Endodermal cell (in vitro differentiated cells): ENCODE data around the gene COPZ1. TPM values are rescaled to one million over a fixed set of nuclear protein-coding genes. Genes with fewer than 3 reads are reported as not detected.
A peak's percentile ranks its signal among the peaks of the same experiment; 100 is the strongest.
"Not testable (repeated sequence)": the region's sequence is repeated elsewhere in the genome, so short reads cannot be mapped to it uniquely, and the experiment has no call there.

Source experiments
- DNase-seq: peaks from one replicate; pipeline ENCODE4 v3.0.0-alpha.2; 2017
- H3K27ac ChIP-seq: 2 replicates; pipeline ENCODE4 v1.5.1; 2013; ENCODE audit warnings: mild to moderate bottlenecking, low read depth, low read length, moderate library complexity
- H3K27me3 ChIP-seq: 2 replicates; pipeline ENCODE4 v1.6.1; 2013; ENCODE audit warnings: mild to moderate bottlenecking, low read length, moderate library complexity; ENCODE audit not compliant: insufficient read depth, control insufficient read depth, poor library complexity, severe bottlenecking
- H3K36me3 ChIP-seq: 2 replicates; pipeline ENCODE4 v1.7.0; 2013; ENCODE audit warnings: mild to moderate bottlenecking, low read length, moderate library complexity; ENCODE audit not compliant: control insufficient read depth, insufficient read depth
- H3K4me1 ChIP-seq: one replicate; pipeline ENCODE4 v1.7.0; 2013; ENCODE audit warnings: low read length; ENCODE audit not compliant: control insufficient read depth, insufficient read depth
- H3K4me3 ChIP-seq: 2 replicates; pipeline ENCODE4 v1.5.1; 2013; ENCODE audit warnings: mild to moderate bottlenecking, low read length, moderate library complexity
- H3K9ac ChIP-seq: 2 replicates; pipeline ENCODE4 v1.6.1; 2013; ENCODE audit warnings: mild to moderate bottlenecking, low read length, moderate library complexity; ENCODE audit not compliant: poor library complexity, severe bottlenecking; ENCODE audit errors: extremely low read depth
- H3K9me3 ChIP-seq: 2 replicates; pipeline ENCODE4 v1.6.1; 2013; ENCODE audit warnings: mild to moderate bottlenecking, low read length, moderate library complexity; ENCODE audit not compliant: control insufficient read depth
- H3K27ac Mint-ChIP-seq: 2 replicates; pipeline ENCODE4 v1.8.0; 2020; ENCODE audit warnings: mixed read lengths
- H3K27me3 Mint-ChIP-seq: 2 replicates; pipeline ENCODE4 v1.8.0; 2021; ENCODE audit warnings: mild to moderate bottlenecking, mixed read lengths; ENCODE audit not compliant: insufficient read depth
- H3K36me3 Mint-ChIP-seq: 2 replicates; pipeline ENCODE4 v1.8.0; 2020; ENCODE audit warnings: low read depth, mixed read lengths
- H3K4me1 Mint-ChIP-seq: 2 replicates; pipeline ENCODE4 v1.8.0; 2020; ENCODE audit warnings: mixed read lengths
- H3K4me3 Mint-ChIP-seq: 2 replicates; pipeline ENCODE4 v1.8.0; 2020; ENCODE audit warnings: mild to moderate bottlenecking, moderate library complexity, mixed read lengths
- H3K9me3 Mint-ChIP-seq: 2 replicates; pipeline ENCODE4 v1.8.0; 2020; ENCODE audit warnings: mild to moderate bottlenecking, mixed read lengths
- WGBS, 2 experiments: methylation state at CpG; one replicate each; pipeline versions ENCODE4 v1.1.5 to v1.1.7; 2013; ENCODE audit warnings: missing lambda C conversion rate in 2 of 2, mixed read lengths in 1 of 2; ENCODE audit not compliant: insufficient coverage in 1 of 2, insufficient read length in 1 of 2; 5-methylcytosine and 5-hydroxymethylcytosine counted together
- total RNA-seq, 2 donors: library from RNA; stranded (reverse); fragmentation: NEBNext Ultra II Directional in 1 of 2; extraction: Animal tissue kit (Norgen Biotek cat#: 25700) in 1 of 2; gene quantifications; 2 replicates in 1 of 2; 3 replicates in 1 of 2; pipeline ENCODE4 v1.2.1, GENCODE V29; 2021
- TF ChIP-seq, protein P1 (sequence below): fragments of 200-600 bp; sonication (generic); conservative IDR thresholded peaks from 2 replicates; pipeline ENCODE4 v1.5.0; 2021; ENCODE audit warnings: antibody characterized with exemption, mild to moderate bottlenecking

The COPZ1 gene
- total RNA-seq, 2 donors from 2014 or later = 153 to 183 TPM

DNA sequence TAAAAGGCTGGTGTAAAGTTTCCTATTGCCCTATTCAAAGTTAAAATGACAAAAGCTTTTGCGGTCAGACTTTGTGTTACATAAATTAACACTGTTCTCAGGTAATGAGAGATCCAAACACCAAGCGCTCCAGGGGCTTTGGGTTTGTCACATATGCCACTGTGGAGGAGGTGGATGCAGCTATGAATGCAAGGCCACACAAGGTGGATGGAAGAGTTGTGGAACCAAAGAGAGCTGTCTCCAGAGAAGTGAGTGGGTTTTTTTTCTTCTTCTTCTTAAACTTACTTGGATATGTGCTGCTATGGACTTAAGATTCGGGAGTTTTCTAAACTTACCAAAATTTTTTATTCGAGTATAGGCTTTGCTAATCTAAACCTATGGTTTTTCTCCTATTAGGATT, 43.2 kb upstream of the COPZ1 start:
- not testable (repeated sequence) for H3K36me3 Mint-ChIP-seq, H3K4me1 ChIP-seq, H3K9me3 ChIP-seq, H3K27ac Mint-ChIP-seq, H3K27me3 Mint-ChIP-seq, DNase-seq, H3K27me3 ChIP-seq, H3K9me3 Mint-ChIP-seq, H3K4me3 Mint-ChIP-seq
- H3K4me1 Mint-ChIP-seq = peaks cover 39% of the 10 kb centered on the region
- Histone ChIP-seq H3K9ac (peak overlapping the region; percentile 99), H3K27ac (peak overlapping the region; percentile 92), H3K36me3 (peaks cover 59% of the 10 kb centered on the region), H3K4me3 (peak overlapping the region; percentile 94)
- 9% methylated on average over 4 of the region's 4 CpGs; no CpG with 5 or more reads in 1 of the 2 experiments for WGBS, 2 experiments

DNA sequence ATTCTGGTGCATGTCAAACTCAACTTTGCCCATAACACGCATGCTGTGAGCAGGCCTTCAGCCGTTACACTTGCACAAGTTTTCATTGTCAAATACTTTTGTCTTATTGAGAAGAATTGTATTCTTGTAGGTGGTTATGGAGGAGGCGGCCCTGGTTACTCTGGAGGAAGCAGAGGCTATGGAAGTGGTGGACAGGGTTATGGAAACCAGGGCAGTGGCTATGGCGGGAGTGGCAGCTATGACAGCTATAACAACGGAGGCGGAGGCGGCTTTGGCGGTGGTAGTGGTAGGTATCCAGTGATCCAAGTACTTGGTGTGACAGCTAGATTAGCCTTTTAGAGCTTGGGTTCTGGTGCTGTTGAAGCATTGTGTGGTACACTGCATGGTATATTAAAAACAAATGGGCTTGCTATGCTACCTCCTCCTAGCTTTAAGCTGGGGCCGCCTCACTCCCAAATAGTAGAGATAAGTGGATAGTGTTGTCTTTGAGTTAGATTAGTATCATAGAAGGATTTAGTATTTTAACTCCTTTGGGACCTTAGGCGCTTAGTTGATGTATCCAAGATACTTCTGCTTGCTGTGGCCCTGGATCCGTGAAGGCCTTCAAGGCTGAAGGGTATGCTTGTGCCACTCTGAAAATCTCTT, 41.9 kb upstream of the COPZ1 start:
- no peaks in the 10 kb centered on the region for H3K36me3 Mint-ChIP-seq
- H3K27ac ChIP-seq = no peak overlapping the region
- peaks cover 71% of the 10 kb centered on the region for H3K36me3 ChIP-seq

DNA sequence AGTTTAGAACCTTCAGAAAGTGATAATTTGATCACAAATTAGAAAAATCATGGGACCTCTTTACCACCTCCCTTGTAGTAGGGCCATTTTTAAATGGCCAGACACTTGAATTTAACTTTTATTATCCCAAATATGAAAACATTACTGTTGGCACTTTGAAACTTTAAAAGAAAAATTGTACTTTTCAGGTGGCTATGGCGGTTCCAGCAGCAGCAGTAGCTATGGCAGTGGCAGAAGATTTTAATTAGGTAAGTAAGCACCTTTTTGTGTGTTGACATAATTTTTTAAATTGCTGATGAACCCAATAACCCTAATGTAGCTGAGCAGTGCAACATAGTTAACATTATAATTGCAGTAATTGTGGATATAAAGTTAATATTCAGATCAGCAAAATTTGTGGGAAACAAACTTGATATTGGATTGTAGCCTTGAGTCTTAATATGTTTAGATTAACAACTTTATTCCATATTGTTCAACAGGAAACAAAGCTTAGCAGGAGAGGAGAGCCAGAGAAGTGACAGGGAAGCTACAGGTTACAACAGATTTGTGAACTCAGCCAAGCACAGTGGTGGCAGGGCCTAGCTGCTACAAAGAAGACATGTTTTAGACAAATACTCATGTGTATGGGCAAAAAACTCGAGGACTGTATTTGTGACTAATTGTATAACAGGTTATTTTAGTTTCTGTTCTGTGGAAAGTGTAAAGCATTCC, 40.7 kb upstream of the COPZ1 start:
- DNase-seq, H3K27me3 Mint-ChIP-seq, H3K36me3 Mint-ChIP-seq, H3K27ac ChIP-seq, H3K4me3 Mint-ChIP-seq, H3K9me3 ChIP-seq, H3K27me3 ChIP-seq, H3K9me3 Mint-ChIP-seq, H3K27ac Mint-ChIP-seq, H3K4me1 ChIP-seq: not testable (repeated sequence)
- H3K9ac ChIP-seq = peak overlapping the region; percentile 99
- WGBS, 2 experiments = 94 to 100% methylated on average over 1 of the region's 2 CpGs
- H3K4me1 Mint-ChIP-seq = peaks cover 30% of the 10 kb centered on the region
- H3K4me3 ChIP-seq = peak overlapping the region; percentile 94
- H3K36me3 ChIP-seq = peaks cover 71% of the 10 kb centered on the region

More for the DNA sequence above, 41.9 kb upstream of the COPZ1 start:
- DNase-seq = no peak
- Mint-ChIP-seq H3K9me3 (no peaks in the 10 kb centered on the region), H3K27me3 (no peaks in the 10 kb centered on the region), H3K27ac (no peak overlapping the region), H3K4me1 (peaks cover 34% of the 10 kb centered on the region), H3K4me3 (no peak overlapping the region)
- TF ChIP-seq, protein P1, sequence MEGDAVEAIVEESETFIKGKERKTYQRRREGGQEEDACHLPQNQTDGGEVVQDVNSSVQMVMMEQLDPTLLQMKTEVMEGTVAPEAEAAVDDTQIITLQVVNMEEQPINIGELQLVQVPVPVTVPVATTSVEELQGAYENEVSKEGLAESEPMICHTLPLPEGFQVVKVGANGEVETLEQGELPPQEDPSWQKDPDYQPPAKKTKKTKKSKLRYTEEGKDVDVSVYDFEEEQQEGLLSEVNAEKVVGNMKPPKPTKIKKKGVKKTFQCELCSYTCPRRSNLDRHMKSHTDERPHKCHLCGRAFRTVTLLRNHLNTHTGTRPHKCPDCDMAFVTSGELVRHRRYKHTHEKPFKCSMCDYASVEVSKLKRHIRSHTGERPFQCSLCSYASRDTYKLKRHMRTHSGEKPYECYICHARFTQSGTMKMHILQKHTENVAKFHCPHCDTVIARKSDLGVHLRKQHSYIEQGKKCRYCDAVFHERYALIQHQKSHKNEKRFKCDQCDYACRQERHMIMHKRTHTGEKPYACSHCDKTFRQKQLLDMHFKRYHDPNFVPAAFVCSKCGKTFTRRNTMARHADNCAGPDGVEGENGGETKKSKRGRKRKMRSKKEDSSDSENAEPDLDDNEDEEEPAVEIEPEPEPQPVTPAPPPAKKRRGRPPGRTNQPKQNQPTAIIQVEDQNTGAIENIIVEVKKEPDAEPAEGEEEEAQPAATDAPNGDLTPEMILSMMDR = no peak
- no peaks in the 10 kb centered on the region for H3K9me3 ChIP-seq
- H3K4me1 ChIP-seq = peaks cover under 1% of the 10 kb centered on the region
- no peaks in the 10 kb centered on the region for H3K27me3 ChIP-seq
- WGBS, 2 experiments = 63 to 67% methylated on average over 6 to 11 of the region's 11 CpGs
- H3K9ac ChIP-seq = peak overlapping the region; percentile 99
- H3K4me3 ChIP-seq = peak overlapping the region; percentile 94
